Glutamatergic neuron (in vitro differentiated cells): Measurements from ENCODE around the gene IRF4. TPM values are rescaled to one million over a fixed set of nuclear protein-coding genes. Genes with fewer than 3 reads are reported as not detected.

ENCODE experiments used
- DNase-seq: peaks from one replicate; pipeline ENCODE4 v3.0.0; 2022
- H3K27ac Mint-ChIP-seq: one replicate; pipeline ENCODE4 v1.8.0; 2020; ENCODE audit warnings: mild to moderate bottlenecking, mixed read lengths, inconsistent platforms; ENCODE audit not compliant: unreplicated experiment
- H3K27me3 Mint-ChIP-seq: one replicate; pipeline ENCODE4 v1.8.0; 2020; ENCODE audit warnings: mild to moderate bottlenecking, moderate library complexity, mixed read lengths, inconsistent platforms; ENCODE audit not compliant: unreplicated experiment
- H3K36me3 Mint-ChIP-seq: one replicate; pipeline ENCODE4 v1.8.0; 2020; ENCODE audit warnings: mild to moderate bottlenecking, mixed read lengths, inconsistent platforms; ENCODE audit not compliant: unreplicated experiment
- H3K4me1 Mint-ChIP-seq: one replicate; pipeline ENCODE4 v1.8.0; 2020; ENCODE audit warnings: mild to moderate bottlenecking, low read depth, mixed read lengths, inconsistent platforms; ENCODE audit not compliant: unreplicated experiment
- H3K4me3 Mint-ChIP-seq: one replicate; pipeline ENCODE4 v1.8.0; 2020; ENCODE audit warnings: mild to moderate bottlenecking, mixed read lengths, inconsistent platforms; ENCODE audit not compliant: unreplicated experiment
- H3K9me3 Mint-ChIP-seq: one replicate; pipeline ENCODE4 v1.8.0; 2020; ENCODE audit warnings: mild to moderate bottlenecking, moderate library complexity, mixed read lengths, inconsistent platforms; ENCODE audit not compliant: unreplicated experiment
- total RNA-seq: library from RNA; stranded (reverse); fragmentation: NEBNext Ultra II Directional; extraction: Animal tissue kit (Norgen Biotek cat#: 25700); gene quantifications from one replicate; pipeline ENCODE4 v1.2.1, GENCODE V29; 2021; ENCODE audit not compliant: unreplicated experiment
- TF ChIP-seq, protein P1 (sequence below): fragments of 200-600 bp; sonication (generic); IDR thresholded peaks from one replicate; pipeline ENCODE4 v1.5.0; 2021; ENCODE audit not compliant: partially characterized antibody, unreplicated experiment

Gene IRF4
- total RNA-seq, 1 donor from 2014 or later, result 0.37 TPM

DNA sequence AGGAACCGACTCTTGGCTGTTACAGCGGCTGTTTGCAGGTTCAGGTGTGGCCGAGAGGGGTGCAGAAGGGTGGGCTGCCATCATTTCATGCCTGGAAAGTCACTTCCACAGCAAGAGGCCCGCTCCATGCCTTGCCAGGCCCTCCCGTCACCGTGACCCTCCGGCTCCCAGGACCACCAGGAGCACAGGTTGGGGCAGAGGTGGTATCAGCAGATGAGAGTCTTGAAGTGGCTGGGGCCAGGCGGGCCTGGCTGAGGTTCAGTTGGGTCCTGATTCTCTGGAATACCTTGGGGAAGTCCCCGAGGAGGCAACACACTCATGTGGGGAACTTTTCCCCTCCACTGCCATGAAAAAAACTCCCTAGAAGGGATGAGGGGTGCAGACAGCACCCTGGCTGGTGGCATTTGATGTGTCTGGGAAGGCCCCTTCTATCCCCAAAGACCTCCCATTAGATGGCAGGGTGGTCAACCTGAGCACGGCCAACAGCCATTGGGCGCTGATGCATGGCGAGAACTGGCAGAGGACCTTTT, 34.2 kb upstream of the IRF4 start:
- no peak overlapping the region for H3K27ac Mint-ChIP-seq
- peaks cover 10% of the 10 kb centered on the region for H3K27me3 Mint-ChIP-seq
- TF ChIP-seq, protein P1, sequence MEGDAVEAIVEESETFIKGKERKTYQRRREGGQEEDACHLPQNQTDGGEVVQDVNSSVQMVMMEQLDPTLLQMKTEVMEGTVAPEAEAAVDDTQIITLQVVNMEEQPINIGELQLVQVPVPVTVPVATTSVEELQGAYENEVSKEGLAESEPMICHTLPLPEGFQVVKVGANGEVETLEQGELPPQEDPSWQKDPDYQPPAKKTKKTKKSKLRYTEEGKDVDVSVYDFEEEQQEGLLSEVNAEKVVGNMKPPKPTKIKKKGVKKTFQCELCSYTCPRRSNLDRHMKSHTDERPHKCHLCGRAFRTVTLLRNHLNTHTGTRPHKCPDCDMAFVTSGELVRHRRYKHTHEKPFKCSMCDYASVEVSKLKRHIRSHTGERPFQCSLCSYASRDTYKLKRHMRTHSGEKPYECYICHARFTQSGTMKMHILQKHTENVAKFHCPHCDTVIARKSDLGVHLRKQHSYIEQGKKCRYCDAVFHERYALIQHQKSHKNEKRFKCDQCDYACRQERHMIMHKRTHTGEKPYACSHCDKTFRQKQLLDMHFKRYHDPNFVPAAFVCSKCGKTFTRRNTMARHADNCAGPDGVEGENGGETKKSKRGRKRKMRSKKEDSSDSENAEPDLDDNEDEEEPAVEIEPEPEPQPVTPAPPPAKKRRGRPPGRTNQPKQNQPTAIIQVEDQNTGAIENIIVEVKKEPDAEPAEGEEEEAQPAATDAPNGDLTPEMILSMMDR, result no peak
- H3K4me1 Mint-ChIP-seq, result peaks cover 3% of the 10 kb centered on the region
- DNase-seq, result no peak
- H3K9me3 Mint-ChIP-seq, result peaks cover 24% of the 10 kb centered on the region
- peaks cover 12% of the 10 kb centered on the region for H3K36me3 Mint-ChIP-seq
- no peak overlapping the region for H3K4me3 Mint-ChIP-seq

DNA sequence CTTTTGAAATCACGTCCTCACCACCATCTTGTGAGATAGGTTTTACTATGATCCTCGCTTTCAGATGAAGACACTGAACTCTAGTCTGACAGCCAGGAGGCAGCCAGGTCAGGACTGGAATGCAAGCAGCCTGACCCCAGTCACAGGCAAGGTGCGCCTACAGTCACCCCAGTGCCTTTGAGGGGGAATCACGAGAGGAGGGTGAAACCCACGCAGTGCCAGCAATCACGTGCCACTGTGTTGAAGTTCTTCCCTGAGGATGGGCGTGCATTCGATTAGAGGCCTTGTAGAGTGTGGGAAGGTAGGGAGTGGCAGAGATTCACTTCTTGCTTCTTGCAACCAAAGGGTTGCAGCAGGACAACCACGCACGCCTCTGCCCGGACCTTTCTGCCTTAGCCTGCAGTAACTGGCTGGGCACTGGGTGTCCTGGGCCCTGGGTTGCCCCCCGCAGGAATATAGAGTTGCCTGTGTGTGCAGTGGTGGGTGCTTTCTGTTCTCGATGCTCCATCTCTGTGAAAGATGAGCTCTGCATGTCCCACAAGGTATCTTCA, 33.7 kb upstream of the IRF4 start:
- TF ChIP-seq, protein P1, result no peak
- no peak for DNase-seq
- Mint-ChIP-seq H3K27ac (no peak overlapping the region), H3K9me3 (peaks cover 22% of the 10 kb centered on the region), H3K27me3 (peaks cover 10% of the 10 kb centered on the region), H3K4me3 (no peak overlapping the region), H3K36me3 (peaks cover 17% of the 10 kb centered on the region), H3K4me1 (peaks cover 3% of the 10 kb centered on the region)

DNA sequence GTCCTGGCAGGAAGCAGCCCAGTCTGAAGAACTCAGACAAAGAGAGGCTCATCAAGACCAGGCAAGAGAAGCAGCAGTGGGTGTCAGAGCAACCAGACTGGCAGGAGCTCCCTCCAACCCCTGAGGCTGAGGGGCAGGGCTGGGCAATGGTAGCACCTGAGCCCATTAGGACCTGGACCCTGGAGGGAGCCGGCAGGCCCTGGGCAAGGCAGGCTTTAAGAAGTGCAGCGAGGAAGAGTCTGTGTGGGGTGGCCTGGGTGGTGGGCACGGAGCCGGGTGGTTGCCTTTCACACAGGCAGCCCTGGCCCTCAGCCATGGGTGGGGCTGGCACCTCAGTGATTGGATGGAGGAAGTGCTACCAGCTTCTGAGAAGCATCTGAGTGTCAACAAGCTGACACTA, 33.1 kb upstream of the IRF4 start:
- Mint-ChIP-seq H3K4me1 (peaks cover 3% of the 10 kb centered on the region), H3K9me3 (peaks cover 19% of the 10 kb centered on the region), H3K4me3 (no peak overlapping the region), H3K27me3 (peaks cover 8% of the 10 kb centered on the region), H3K36me3 (peaks cover 18% of the 10 kb centered on the region), H3K27ac (no peak overlapping the region)
- TF ChIP-seq, protein P1, result no peak
- no peak for DNase-seq

DNA sequence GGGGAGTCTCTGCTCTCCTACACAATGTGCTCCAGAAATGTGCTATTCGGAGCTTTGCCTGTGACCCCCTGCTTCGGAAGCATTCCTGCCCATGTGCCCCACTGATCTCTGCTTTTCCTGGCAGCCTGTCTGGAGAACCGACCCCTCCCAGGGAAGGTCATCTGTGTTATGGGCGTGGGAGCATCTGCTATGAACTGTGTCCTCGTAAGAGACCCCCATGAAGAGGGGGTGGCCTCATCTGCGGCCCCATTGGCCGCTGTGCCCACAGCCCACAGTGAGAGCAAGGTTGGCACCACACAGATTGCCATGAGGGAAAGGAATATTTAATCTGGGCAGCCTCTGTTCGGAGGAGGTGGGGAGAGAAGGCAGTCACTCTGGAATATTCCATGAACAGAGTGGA, 32.7 kb upstream of the IRF4 start:
- Mint-ChIP-seq H3K9me3 (peaks cover 20% of the 10 kb centered on the region), H3K4me1 (peaks cover 3% of the 10 kb centered on the region), H3K4me3 (no peak overlapping the region), H3K27ac (no peak overlapping the region), H3K27me3 (peaks cover 7% of the 10 kb centered on the region), H3K36me3 (peaks cover 23% of the 10 kb centered on the region)
- TF ChIP-seq, protein P1, result no peak
- no peak for DNase-seq

- Mint-ChIP-seq H3K4me3 (no peak overlapping the region), H3K27ac (no peak overlapping the region), H3K36me3 (peaks cover 29% of the 10 kb centered on the region), H3K4me1 (peaks cover 3% of the 10 kb centered on the region), H3K27me3 (peaks cover 10% of the 10 kb centered on the region), H3K9me3 (peaks cover 26% of the 10 kb centered on the region)
- TF ChIP-seq, protein P1, result no peak
- DNase-seq, result no peak
Measured at GRCh38 chr6:359261-360035, 32.1 kb upstream of the IRF4 start.
